ENCODE data around the gene TMEM182.

GRCh38 chr2:102717308-102718018 is 44.4 kb upstream of the TMEM182 start:
- TF ChIP-seq CTCF (conservative IDR thresholded peaks at IDR 0.05; ENCODE audit: low read depth, low read length) (no peak), EZH2 (IDR thresholded peaks at IDR 0.05; ENCODE audit: low read length, unreplicated experiment) (no peak)

Data from PC-3 (cell line).